ENCODE data around the gene MTARC1.

The MTARC1 gene

DNA sequence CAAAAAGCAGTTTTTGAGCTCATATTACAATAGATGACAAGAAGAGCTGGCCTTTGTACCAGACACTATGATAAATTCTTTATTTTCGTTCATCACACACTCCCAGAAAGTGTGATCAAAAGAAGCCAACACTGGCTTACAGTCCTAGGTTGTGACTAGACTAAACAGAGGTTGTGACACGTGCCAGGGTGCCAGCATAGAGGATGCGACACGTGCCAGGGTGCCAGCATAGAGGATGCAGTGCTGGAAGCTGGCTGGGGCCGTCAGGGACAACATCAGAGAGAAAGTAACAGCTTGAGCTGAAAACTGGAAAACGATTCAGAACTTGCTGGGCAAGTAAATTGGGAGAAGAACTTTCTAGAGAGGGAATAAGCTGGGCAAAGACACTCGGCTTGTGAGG, 2.2 kb downstream of the MTARC1 start:
- no peak for DNase-seq (ENCODE audit: low read depth)
- no peak for TF ChIP-seq CTCF (IDR thresholded peaks at IDR 0.05; ENCODE audit: low read depth, low read length, missing control alignments)

GRCh38 chr1:220789532-220790147, 2.9 kb downstream of the MTARC1 start:
- no peak for DNase-seq (ENCODE audit: low read depth)
- no peak overlapping the region for H3K4me3 ChIP-seq (ENCODE audit: low read depth, low read length)
- TF ChIP-seq CTCF (IDR thresholded peaks at IDR 0.05; ENCODE audit: low read depth, low read length, missing control alignments), result no peak

More for the DNA sequence above, 2.2 kb downstream of the MTARC1 start:
- H3K4me3 ChIP-seq (ENCODE audit: low read depth, low read length), result no peak overlapping the region

DNA sequence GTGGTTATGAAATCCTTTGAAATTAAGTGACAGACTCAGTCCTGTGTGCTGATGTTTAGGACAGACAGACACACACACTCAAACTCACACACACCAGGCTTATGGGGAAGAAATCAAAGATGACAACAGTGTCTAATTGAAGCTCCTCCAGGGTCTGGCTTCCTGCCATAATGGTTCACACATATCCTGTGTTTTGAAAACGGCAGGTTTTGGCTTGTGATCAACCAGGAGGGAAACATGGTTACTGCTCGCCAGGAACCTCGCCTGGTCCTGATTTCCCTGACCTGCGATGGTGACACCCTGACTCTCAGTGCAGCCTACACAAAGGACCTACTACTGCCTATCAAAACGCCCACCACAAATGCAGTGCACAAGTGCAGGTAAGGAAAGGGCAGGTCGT, 4.6 kb downstream of the MTARC1 start:
- no peak for TF ChIP-seq CTCF (IDR thresholded peaks at IDR 0.05; ENCODE audit: low read depth, low read length, missing control alignments)
- H3K4me3 ChIP-seq (ENCODE audit: low read depth, low read length), result no peak overlapping the region
- DNase-seq (ENCODE audit: low read depth), result no peak

DNA sequence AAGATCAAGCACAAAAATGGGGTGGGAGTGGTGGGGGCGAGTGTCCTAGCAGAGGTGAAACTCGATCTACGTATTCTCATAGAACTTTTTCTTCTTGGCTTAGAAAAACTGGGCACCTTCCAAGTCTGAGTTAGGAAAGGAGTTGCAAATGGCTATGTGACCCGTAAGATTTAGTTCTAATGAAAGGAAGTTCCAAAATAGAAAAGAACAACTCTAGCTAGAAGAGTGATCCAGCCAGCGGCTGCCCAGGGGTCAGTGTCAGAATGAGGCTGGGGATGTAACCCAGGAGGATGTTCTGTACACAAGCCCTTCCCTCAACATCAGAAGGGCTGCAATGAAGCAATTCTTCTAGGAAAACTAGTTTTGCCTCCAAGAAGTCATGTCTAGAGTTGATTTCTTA, 5.2 kb downstream of the MTARC1 start:
- no peak for DNase-seq (ENCODE audit: low read depth)
- TF ChIP-seq CTCF (IDR thresholded peaks at IDR 0.05; ENCODE audit: low read depth, low read length, missing control alignments), result no peak
- no peak overlapping the region for H3K4me3 ChIP-seq (ENCODE audit: low read depth, low read length)

GRCh38 chr1:220796530-220796929, 9.8 kb downstream of the MTARC1 start:
- DNase-seq (ENCODE audit: low read depth), result no peak
- no peak overlapping the region for H3K4me3 ChIP-seq (ENCODE audit: low read depth, low read length)
- no peak for TF ChIP-seq CTCF (IDR thresholded peaks at IDR 0.05; ENCODE audit: low read depth, low read length, missing control alignments)

DNA sequence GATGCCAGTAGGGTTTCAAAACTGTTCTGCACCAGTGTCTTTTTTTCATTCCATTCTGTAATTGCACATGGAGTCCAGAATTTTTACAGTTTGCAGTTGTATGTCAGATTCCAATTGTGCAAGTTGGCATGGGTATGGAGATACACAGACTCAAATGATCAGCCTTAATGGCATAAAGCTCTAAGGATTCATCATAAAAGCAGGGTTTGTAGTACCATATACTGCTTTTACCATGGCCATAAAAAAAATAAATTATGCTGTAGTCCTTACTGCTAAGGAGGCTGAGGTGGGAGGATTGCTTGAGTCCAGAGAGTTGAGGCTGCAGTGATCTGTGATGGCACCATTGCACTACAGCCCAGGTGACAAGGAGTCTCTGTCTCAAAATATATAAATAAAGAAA, 10.3 kb downstream of the MTARC1 start:
- H3K4me3 ChIP-seq (ENCODE audit: low read depth, low read length), result no peak overlapping the region
- TF ChIP-seq CTCF (IDR thresholded peaks at IDR 0.05; ENCODE audit: low read depth, low read length, missing control alignments), result no peak
- DNase-seq (ENCODE audit: low read depth), result no peak

DNA sequence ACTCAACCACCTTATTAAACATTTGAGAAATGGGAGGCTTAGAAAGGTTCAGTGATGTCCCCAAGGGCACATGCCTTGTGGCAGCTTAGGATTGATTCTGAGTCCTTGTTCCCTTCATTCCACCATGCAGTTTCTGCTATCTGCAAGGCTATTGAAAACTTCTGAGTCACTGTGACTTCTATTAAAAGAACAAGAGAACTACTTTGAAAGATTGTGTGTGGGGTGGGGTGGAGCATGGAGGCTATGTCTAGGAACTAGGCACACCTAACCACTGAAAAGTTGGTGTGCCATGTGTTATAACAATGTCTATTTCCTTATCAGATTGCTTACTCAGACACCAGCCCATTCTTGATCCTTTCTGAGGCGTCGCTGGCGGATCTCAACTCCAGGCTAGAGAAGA, 10.8 kb downstream of the MTARC1 start:
- H3K4me3 ChIP-seq (ENCODE audit: low read depth, low read length), result no peak overlapping the region
- TF ChIP-seq CTCF (IDR thresholded peaks at IDR 0.05; ENCODE audit: low read depth, low read length, missing control alignments), result no peak
- no peak for DNase-seq (ENCODE audit: low read depth)

All from GM12864 (cell line).